ENCODE results near the gene MYMX.
A peak's percentile ranks its signal among the peaks of the same experiment; 100 is the strongest.

The MYMX gene

GRCh38 chr6:44263354-44264100, 46.8 kb downstream of the MYMX start:
- H3K27ac ChIP-seq (ENCODE audit: extremely low read depth, low read depth, low read length): no peak overlapping the region
- POLR2A ChIA-PET: interaction anchor here (0.6 to 2.2 kb wide), 3 partner anchors 11 to 50 kb away, joined by 3 to 15 read pairs (median 4); partner anchors contain the start of genes AARS2 and HSP90AB1
- no peak overlapping the region for H3K4me3 ChIP-seq (ENCODE audit: low read depth, low read length)

GRCh38 chr6:44264154-44265006, 47.7 kb downstream of the MYMX start:
- Histone ChIP-seq H3K4me3 (ENCODE audit: low read depth, low read length) (peak overlapping the region; percentile 62), H3K4me1 (ENCODE audit: control insufficient read depth, insufficient read depth, low read length) (peaks cover 4% of the 10 kb centered on the region; the same call in 1 of the 2 replicates), H3K9me3 (ENCODE audit: control insufficient read depth, insufficient read depth, low read depth, low read length) (no peaks in the 10 kb centered on the region), H3K27ac (ENCODE audit: extremely low read depth, low read depth, low read length) (no peak overlapping the region), H3K36me3 (ENCODE audit: control insufficient read depth in 2 of 2, insufficient read depth in 1 of 2, low read length in 2 of 2) (peaks cover 0 to 22% of the 10 kb centered on the region in 2 experiments; a peak in 1 of 3 replicates)
- ChIA-PET CTCF (interaction anchor here (0.6 to 1.0 kb wide), 10 partner anchors 8 to 624 kb away, joined by 3 to 5 read pairs (median 3); no protein-coding TSS in a partner anchor), POLR2A (interaction anchor here (0.6 to 2.2 kb wide), 4 partner anchors 17 to 555 kb away, joined by 3 to 15 read pairs (median 4); partner anchors contain the start of genes AARS2 and HSP90AB1)
- TF ChIP-seq ZFP37 (tag by site-specific recombination; IDR thresholded peaks at IDR 0.05): no peak
- no peak for TF ChIP-seq ZNF701 (tag by site-specific recombination; IDR thresholded peaks at IDR 0.05)
- TF ChIP-seq EGR2 (tag by site-specific recombination; IDR thresholded peaks at IDR 0.05; ENCODE audit: low read depth): peak; percentile 55; the same call in 1 of the 2 replicates
- no peak for TF ChIP-seq SP2 (tag by site-specific recombination; IDR thresholded peaks at IDR 0.05)
- no peak for TF ChIP-seq ZNF791 (tag by site-specific recombination; IDR thresholded peaks at IDR 0.05)
- TF ChIP-seq KLF10 (tag by site-specific recombination; IDR thresholded peaks at IDR 0.05): no peak
- TF ChIP-seq RBAK (tag by site-specific recombination; IDR thresholded peaks at IDR 0.05): no peak
- TF ChIP-seq PRDM10 (tag by site-specific recombination; IDR thresholded peaks at IDR 0.05): peak; percentile 47; the same call in 1 of the 2 replicates
- TF ChIP-seq SCRT2 (tag by site-specific recombination; IDR thresholded peaks at IDR 0.05): peak; percentile 99
- peak; percentile 92 for TF ChIP-seq SCRT1 (tag by site-specific recombination; IDR thresholded peaks at IDR 0.05; ENCODE audit: borderline replicate concordance)
- no peak for TF ChIP-seq ZNF416 (tag by site-specific recombination; IDR thresholded peaks at IDR 0.05)
- TF ChIP-seq ZNF335 (tag by site-specific recombination; conservative IDR thresholded peaks at IDR 0.05): peak; percentile 64; the same call in 1 of the 2 replicates
- no peak for TF ChIP-seq ZBTB10 (tag by site-specific recombination; IDR thresholded peaks at IDR 0.05)
- TF ChIP-seq ZNF585B (tag by site-specific recombination; IDR thresholded peaks at IDR 0.05): no peak

More at GRCh38 chr6:44263354-44264100, 46.8 kb downstream of the MYMX start:
- Histone ChIP-seq H3K4me1 (ENCODE audit: control insufficient read depth, insufficient read depth, low read length) (peaks cover 4% of the 10 kb centered on the region; the same call in 1 of the 2 replicates), H3K9me3 (ENCODE audit: control insufficient read depth, insufficient read depth, low read depth, low read length) (no peaks in the 10 kb centered on the region), H3K36me3 (ENCODE audit: control insufficient read depth in 2 of 2, insufficient read depth in 1 of 2, low read length in 2 of 2) (peaks cover 0 to 29% of the 10 kb centered on the region in 2 experiments; a peak in 1 of 3 replicates)
- TF ChIP-seq SP2 (tag by site-specific recombination; IDR thresholded peaks at IDR 0.05): peak; percentile 33; the same call in 1 of the 2 replicates
- no peak for TF ChIP-seq ZNF16 (tag by site-specific recombination; IDR thresholded peaks at IDR 0.05; ENCODE audit: low read depth)
- 0 out of 2 replicates have a peak, but pooled peaks have one; percentile 24 for TF ChIP-seq ZNF398 (tag by site-specific recombination; IDR thresholded peaks at IDR 0.05)
- peak; percentile 78 for TF ChIP-seq EGR2 (tag by site-specific recombination; IDR thresholded peaks at IDR 0.05; ENCODE audit: low read depth)
- 0 out of 2 replicates have a peak, but pooled peaks have one; percentile 13 for TF ChIP-seq GLIS2 (tag by site-specific recombination; IDR thresholded peaks at IDR 0.05)
- TF ChIP-seq ZNF404 (tag by site-specific recombination; IDR thresholded peaks at IDR 0.05): no peak
- TF ChIP-seq SALL2 (tag by site-specific recombination; IDR thresholded peaks at IDR 0.05; ENCODE audit: borderline replicate concordance): no peak
- TF ChIP-seq ZFHX2 (tag by site-specific recombination; conservative IDR thresholded peaks at IDR 0.05): peak; percentile 86
- TF ChIP-seq ZNF571 (tag by site-specific recombination; IDR thresholded peaks at IDR 0.05): no peak
- peak; percentile 80 for TF ChIP-seq GLIS1 (tag by site-specific recombination; IDR thresholded peaks at IDR 0.05)
- no peak for TF ChIP-seq ZNF221 (tag by site-specific recombination; IDR thresholded peaks at IDR 0.05; ENCODE audit: borderline replicate concordance)
- CTCF ChIA-PET: interaction anchor here (0.6 to 2.6 kb wide), 6 partner anchors 10 to 134 kb away, joined by 3 to 8 read pairs (median 3); no protein-coding TSS in a partner anchor

Data from HEK293 (cell line).